ENCODE measurements around the gene REV3L.

- no peak for TF ChIP-seq EP300 (IDR thresholded peaks at IDR 0.05)
- no peak for TF ChIP-seq CTCF (IDR thresholded peaks at IDR 0.05)
These were observed 20.2 kb upstream of the REV3L start for GRCh38 chr6:111503194-111503593.

Data from esophagus muscularis mucosa (tissue), 3 donors.